Fibroblast of skin of scalp (primary cell): ENCODE data around the gene SLC35F6.
"Not testable (repeated sequence)": the region's sequence is repeated elsewhere in the genome, so short reads cannot be mapped to it uniquely, and the experiment has no call there.

ENCODE experiments used
- DNase-seq: peaks from one replicate; pipeline ENCODE4 v3.0.0-alpha.2; 2013

SLC35F6 gene

GRCh38 chr2:26785431-26786206 lies 21.5 kb downstream of the SLC35F6 start, which contains the start of gene CENPA:
CENPA (plus strand) TSS chr2:26786056; CDS start chr2:26786197, 141 bp downstream.
- DNase-seq: peak; percentile 100

DNA sequence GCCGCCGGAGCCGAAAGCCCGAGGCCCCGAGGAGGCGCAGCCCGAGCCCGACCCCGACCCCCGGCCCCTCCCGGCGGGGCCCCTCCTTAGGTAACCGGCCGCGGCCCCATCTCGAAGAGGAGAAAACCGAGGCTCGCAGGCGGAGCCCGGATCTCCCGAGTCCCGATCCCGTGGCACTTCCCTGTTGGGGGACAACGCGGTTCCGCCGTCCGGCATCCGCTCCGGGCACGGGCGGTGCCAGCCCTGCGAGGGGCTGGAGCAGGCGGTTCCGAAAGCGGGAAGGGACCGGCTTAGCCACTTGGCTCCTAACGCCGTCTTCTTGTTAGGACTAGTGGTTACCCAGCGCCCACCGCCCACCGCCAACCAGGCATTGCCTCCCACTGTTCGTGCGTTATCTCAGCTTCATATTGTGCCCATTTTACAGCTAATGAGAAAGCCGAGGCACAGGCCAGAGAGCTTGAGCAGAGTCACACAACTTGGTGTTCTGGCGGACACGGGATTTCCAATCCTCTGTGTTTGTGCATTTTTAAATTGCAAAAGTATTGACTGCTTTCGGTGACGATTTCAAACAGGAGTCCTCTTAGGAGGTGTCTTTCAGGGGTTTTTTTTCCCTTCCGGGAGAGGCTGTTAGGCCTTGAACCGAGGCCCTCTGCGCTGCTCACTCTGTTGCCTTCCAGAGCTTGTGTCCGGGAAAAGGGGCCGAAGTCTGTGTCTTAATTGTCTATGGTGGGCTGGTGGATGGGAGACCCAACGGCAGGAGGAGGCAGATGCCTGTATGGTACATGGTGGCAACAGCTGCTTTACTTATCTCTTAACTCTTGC lies 22.3 kb downstream of the SLC35F6 start:
- DNase-seq: no peak

GRCh38 chr2:26792720-26793119 lies 28.6 kb downstream of the SLC35F6 start:
- no peak for DNase-seq

DNA sequence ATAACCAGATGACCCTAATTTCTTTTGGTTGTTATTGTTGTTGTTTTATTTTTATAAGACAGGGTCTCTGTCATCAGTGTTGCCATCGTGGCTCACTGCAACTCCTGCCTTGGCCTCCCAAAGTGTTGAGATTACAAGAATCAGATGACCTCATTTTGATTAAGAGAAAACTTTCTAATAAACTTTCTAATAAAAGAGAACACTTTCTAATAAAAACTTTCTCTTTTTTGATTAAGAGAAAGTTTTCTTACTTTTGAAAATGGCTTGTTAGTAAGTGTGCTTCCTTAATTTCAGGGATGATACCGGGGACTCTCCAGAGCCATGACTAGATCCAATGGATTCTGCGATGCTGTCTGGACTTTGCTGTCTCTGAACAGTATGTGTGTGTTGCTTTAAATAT lies 29.4 kb downstream of the SLC35F6 start:
- DNase-seq: no peak

- DNase-seq: not testable (repeated sequence)
These were observed 31.1 kb downstream of the SLC35F6 start for GRCh38 chr2:26795135-26795534.

- DNase-seq: no peak
These were observed 37.2 kb downstream of the SLC35F6 start for GRCh38 chr2:26801328-26801727.

GRCh38 chr2:26801796-26802195 lies 37.7 kb downstream of the SLC35F6 start:
- no peak for DNase-seq

GRCh38 chr2:26805241-26805676 lies 41.2 kb downstream of the SLC35F6 start:
- DNase-seq: peak; percentile 46

- peak; percentile 19 for DNase-seq
These were observed 43.8 kb downstream of the SLC35F6 start for GRCh38 chr2:26807788-26808460.

DNA sequence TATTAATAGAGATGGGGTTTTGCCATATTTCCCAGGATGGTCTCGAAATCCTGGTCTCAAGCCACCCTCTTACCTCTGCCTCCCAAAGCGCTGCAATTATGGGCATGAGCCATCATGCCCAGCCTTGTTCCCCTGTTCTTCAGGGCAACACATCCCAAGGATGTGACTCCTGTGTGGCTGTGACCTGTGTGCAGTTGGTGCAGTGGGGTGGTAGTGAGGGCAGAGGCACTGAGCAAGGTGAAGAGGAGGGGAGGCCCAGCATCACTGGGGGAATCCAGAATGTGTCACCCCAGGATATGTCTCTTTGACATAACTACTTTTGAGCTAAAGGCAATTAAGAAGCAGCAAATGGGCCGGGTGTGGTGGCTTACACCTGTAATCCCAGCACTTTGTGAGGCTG lies 45.1 kb downstream of the SLC35F6 start:
- no peak for DNase-seq

DNA sequence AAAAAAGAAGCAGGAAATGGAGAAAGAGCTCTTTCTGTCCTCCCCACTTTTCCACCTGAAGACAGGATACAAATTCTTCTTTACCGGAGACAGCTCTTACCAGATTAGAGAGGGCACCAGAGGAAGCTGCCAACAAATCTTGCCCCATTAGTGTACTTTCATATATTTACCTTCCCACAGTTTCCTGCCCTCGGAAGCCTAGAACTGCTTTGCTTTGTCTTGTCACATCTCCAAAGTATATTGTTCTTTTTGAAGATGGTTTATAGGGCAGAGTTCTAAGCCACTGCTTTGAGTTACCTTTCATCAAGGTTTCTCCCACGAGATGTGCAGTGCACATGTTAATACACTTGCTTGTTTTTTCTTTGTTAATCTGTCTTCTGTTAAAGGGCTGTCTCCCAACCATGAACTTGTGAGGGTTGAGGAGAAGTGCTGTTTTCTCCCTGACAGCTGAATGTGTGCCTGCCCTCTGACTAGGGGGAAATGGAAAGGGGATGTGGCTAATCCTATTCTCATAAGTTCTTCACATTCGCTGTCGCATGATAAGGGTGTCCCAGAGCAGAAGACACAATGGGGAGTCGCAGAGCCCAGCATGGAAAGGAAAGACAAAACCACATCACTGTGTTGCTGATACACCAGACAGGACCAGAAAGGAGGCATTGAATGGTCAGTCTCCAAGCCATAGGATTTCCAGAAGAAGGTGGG lies 45.9 kb downstream of the SLC35F6 start:
- no peak for DNase-seq

DNA sequence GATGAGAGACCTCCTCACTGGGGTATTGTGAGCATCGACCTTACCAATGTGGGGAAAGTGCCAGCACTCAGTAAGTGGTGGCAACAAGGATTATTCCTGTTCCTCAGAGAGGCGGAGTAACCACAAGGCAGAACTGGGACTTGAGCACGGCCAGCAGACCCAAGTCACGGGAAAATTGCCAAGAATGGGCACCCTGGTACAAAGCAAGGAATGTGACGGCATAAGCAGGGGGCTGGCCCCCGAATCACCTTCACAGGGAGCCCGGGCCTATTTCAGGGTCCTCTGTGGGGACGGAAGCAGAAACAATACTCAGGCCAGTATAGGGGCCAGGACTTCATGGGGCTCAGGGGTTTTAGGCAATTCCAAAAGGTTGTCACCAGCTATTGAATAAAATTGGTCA lies 47.2 kb downstream of the SLC35F6 start:
- no peak for DNase-seq

GRCh38 chr2:26811791-26812694 lies 48.0 kb downstream of the SLC35F6 start:
- no peak for DNase-seq

DNA sequence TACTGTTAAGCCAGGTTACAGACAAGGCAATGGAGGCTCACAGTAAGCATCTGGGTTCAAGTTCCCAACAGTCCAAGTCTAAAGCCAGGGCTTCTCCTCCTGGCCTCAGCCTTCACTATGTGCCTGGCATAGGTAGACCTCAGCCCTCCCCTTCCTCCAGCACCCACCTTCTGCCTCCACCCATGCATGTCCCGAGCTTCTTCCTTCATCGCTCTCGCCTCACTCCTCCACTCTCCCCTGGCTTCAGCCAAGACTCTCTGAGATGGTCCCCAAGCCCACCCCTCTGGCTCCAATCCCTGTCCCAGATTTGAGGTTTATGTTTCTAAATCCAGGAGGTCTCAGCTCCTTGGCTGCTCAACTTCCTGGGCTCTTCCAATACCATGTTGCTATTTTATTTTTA lies 48.6 kb downstream of the SLC35F6 start:
- DNase-seq: no peak

DNA sequence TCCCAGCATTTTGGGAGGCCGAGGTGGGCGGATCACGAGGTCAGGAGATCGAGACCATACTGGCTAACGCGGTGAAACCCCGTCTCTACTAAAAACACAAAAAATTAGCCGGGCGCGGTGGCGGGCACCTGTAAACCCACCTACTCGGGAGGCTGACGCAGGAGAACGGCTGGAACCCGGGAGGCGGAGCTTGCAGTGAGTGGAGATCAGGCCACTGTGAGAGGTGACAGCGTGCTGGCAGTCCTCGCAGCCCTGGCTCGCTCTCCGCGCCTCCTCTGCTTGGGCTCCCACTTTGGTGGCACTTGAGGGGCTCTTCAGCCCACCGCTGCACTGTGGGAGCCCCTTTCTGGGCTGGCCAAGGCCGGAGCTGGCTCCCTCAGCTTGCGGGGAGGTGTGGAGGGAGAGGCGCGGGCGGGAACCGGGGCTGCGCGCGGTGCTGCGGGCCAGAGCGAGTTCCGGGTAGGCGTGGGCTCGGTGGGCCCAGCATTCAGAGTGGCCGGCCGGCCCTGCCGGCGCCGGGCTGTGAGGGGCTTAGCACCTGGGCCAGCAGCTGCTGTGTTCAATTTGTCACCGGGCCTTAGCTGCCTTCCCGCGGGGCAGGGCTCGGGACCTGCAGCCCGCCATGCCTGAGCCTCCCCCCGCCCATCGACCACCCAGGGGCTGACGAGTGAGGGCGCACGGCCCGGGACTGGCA lies 50.1 kb downstream of the SLC35F6 start:
- DNase-seq: not testable (repeated sequence)

GRCh38 chr2:26816893-26817292 lies 52.8 kb downstream of the SLC35F6 start:
- DNase-seq: no peak

GRCh38 chr2:26818255-26818654 lies 54.2 kb downstream of the SLC35F6 start:
- no peak for DNase-seq

- DNase-seq: no peak
These were observed 54.9 kb downstream of the SLC35F6 start for GRCh38 chr2:26818972-26819371.

- DNase-seq: no peak
These were observed 56.8 kb downstream of the SLC35F6 start for GRCh38 chr2:26820932-26821331.

- DNase-seq: no peak
These were observed 58.8 kb downstream of the SLC35F6 start for GRCh38 chr2:26822877-26823276.
